Ishikawa (cell line): ENCODE results near the gene USP44.

Experiments
- CEBPB ChIP-seq: IDR thresholded peaks from 2 replicates; pipeline ENCODE4 v1.6.1; 2012
- CREB1 ChIP-seq: IDR thresholded peaks from 2 replicates; pipeline ENCODE4 v1.6.1; 2012; ENCODE audit warnings: low read depth
- EGR1 ChIP-seq: IDR thresholded peaks from 2 replicates; pipeline ENCODE4 v1.6.1; 2012
- EP300 ChIP-seq: IDR thresholded peaks from 2 replicates; pipeline ENCODE4 v1.6.1; 2012; ENCODE audit warnings: borderline replicate concordance
- FOXM1 ChIP-seq: IDR thresholded peaks from 2 replicates; pipeline ENCODE4 v1.6.1; 2012; ENCODE audit warnings: low read depth, borderline replicate concordance
- MAX ChIP-seq: IDR thresholded peaks from 2 replicates; pipeline ENCODE4 v1.6.1; 2012
- NFIC ChIP-seq: IDR thresholded peaks from 2 replicates; pipeline ENCODE4 v1.6.1; 2012
- RAD21 ChIP-seq: IDR thresholded peaks from 2 replicates; pipeline ENCODE4 v1.6.1; 2012; ENCODE audit warnings: low read depth
- REST ChIP-seq: IDR thresholded peaks from 2 replicates; pipeline ENCODE4 v1.6.1; 2012; ENCODE audit warnings: low read depth, mild to moderate bottlenecking
- TAF1 ChIP-seq: IDR thresholded peaks from 2 replicates; pipeline ENCODE4 v1.6.1; 2012; ENCODE audit warnings: low read depth, mild to moderate bottlenecking
- TCF12 ChIP-seq: IDR thresholded peaks from 2 replicates; pipeline ENCODE4 v1.6.1; 2012; ENCODE audit warnings: low read depth
- TEAD4 ChIP-seq: IDR thresholded peaks from 2 replicates; pipeline ENCODE4 v1.6.1; 2012
- USF1 ChIP-seq: IDR thresholded peaks from 2 replicates; pipeline ENCODE4 v1.6.1; 2012
- YY1 ChIP-seq: IDR thresholded peaks from 2 replicates; pipeline ENCODE4 v1.6.1; 2012; ENCODE audit warnings: low read depth
- ZBTB7A ChIP-seq: IDR thresholded peaks from 2 replicates; pipeline ENCODE4 v1.6.1; 2012; ENCODE audit warnings: low read depth

Gene USP44

GRCh38 chr12:95481888-95482287 lies 69.4 kb downstream of the USP44 start:
- no peak for TF ChIP-seq TAF1
- no peak for TF ChIP-seq REST
- no peak for TF ChIP-seq EP300
- TF ChIP-seq YY1: no peak
- no peak for TF ChIP-seq RAD21
- no peak for TF ChIP-seq CEBPB
- no peak for TF ChIP-seq TCF12
- no peak for TF ChIP-seq USF1
- no peak for TF ChIP-seq TEAD4
- no peak for TF ChIP-seq MAX
- TF ChIP-seq EGR1: no peak
- TF ChIP-seq ZBTB7A: no peak
- TF ChIP-seq NFIC: no peak

GRCh38 chr12:95481072-95481471 lies 70.2 kb downstream of the USP44 start:
- TF ChIP-seq USF1 (no peak), EGR1 (no peak), RAD21 (no peak), FOXM1 (no peak), YY1 (no peak)

- no peak for TF ChIP-seq EGR1
- TF ChIP-seq ZBTB7A: no peak
- TF ChIP-seq TCF12: no peak
- no peak for TF ChIP-seq CEBPB
- TF ChIP-seq USF1: no peak
These were observed 71.0 kb downstream of the USP44 start for GRCh38 chr12:95480230-95480629.

GRCh38 chr12:95474660-95474958 lies 76.7 kb downstream of the USP44 start:
- no peak for TF ChIP-seq REST
- no peak for TF ChIP-seq EGR1
- no peak for TF ChIP-seq NFIC
- no peak for TF ChIP-seq TAF1
- no peak for TF ChIP-seq MAX
- no peak for TF ChIP-seq ZBTB7A
- no peak for TF ChIP-seq CEBPB
- no peak for TF ChIP-seq TEAD4
- no peak for TF ChIP-seq YY1
- no peak for TF ChIP-seq TCF12
- TF ChIP-seq USF1: no peak
- TF ChIP-seq CREB1: no peak
- TF ChIP-seq RAD21: no peak
- no peak for TF ChIP-seq EP300
- no peak for TF ChIP-seq FOXM1

- TF ChIP-seq RAD21 (no peak), CEBPB (0 out of 2 replicates have a peak, but pooled peaks have one; percentile 3), YY1 (peak; percentile 92), CREB1 (0 out of 2 replicates have a peak, but pooled peaks have one; percentile 11), NFIC (peak; percentile 9; the same call in 1 of the 2 replicates), TEAD4 (peak; percentile 48), MAX (peak; percentile 88), EP300 (no peak), TCF12 (peak; percentile 51; the same call in 1 of the 2 replicates), REST (peak; percentile 38; the same call in 1 of the 2 replicates), TAF1 (peak; percentile 99), EGR1 (peak; percentile 81), ZBTB7A (no peak), USF1 (peak; percentile 32; the same call in 1 of the 2 replicates), FOXM1 (no peak)
These were observed 77.2 kb downstream of the USP44 start, which contains the start of gene METAP2 for GRCh38 chr12:95473884-95474659. TSS of gene METAP2 (plus strand) at chr12:95474152. CDS start at chr12:95474180, 28 bp downstream.
